ENCODE results near the gene PALD1.

- TF ChIP-seq THRB (CRISPR knock-in tag; conservative IDR thresholded peaks at IDR 0.05) (no peak), IRF2 (CRISPR knock-in tag; IDR thresholded peaks at IDR 0.05) (no peak), FOXP1 (CRISPR knock-in tag; IDR thresholded peaks at IDR 0.05) (no peak), ZBTB43 (CRISPR knock-in tag; IDR thresholded peaks at IDR 0.05) (no peak)
Measured at GRCh38 chr10:70584909-70585544, 106.5 kb downstream of the PALD1 start.
